VCaP (cell line): Measurements from ENCODE around the gene OGDH.

Experiments
- H3K27ac ChIP-seq: fragments of 450-650 bp; 2 replicates; pipeline ENCODE4 v1.5.1; 2017
- CTCF ChIP-seq: fragments of 450-650 bp; conservative IDR thresholded peaks from 2 replicates; pipeline ENCODE4 v1.5.1; 2017; ENCODE audit warnings: mild to moderate bottlenecking, moderate library complexity

The OGDH gene

GRCh38 chr7:44622342-44623151, 16.1 kb downstream of the OGDH start:
- peak overlapping the region; percentile 55 for H3K27ac ChIP-seq
- no peak for TF ChIP-seq CTCF

- peak overlapping the region; percentile 55; the same call in 1 of the 2 replicates for H3K27ac ChIP-seq
- TF ChIP-seq CTCF: no peak
Observed at GRCh38 chr7:44624318-44624717, 17.9 kb downstream of the OGDH start.

- no peak for TF ChIP-seq CTCF
- no peak overlapping the region for H3K27ac ChIP-seq
Observed at GRCh38 chr7:44625526-44626471, 19.4 kb downstream of the OGDH start.

- no peak for TF ChIP-seq CTCF
- H3K27ac ChIP-seq: no peak overlapping the region
Observed at GRCh38 chr7:44626620-44627019, 20.2 kb downstream of the OGDH start.

GRCh38 chr7:44629829-44630522, 23.5 kb downstream of the OGDH start:
- no peak overlapping the region for H3K27ac ChIP-seq
- no peak for TF ChIP-seq CTCF

GRCh38 chr7:44630792-44631457, 24.5 kb downstream of the OGDH start:
- no peak for TF ChIP-seq CTCF
- peak overlapping the region; percentile 88 for H3K27ac ChIP-seq
